Cardiac muscle cell (in vitro differentiated cells and primary cell): ENCODE measurements around the gene TOP2A. TPM values are rescaled to one million over a fixed set of nuclear protein-coding genes. Genes with fewer than 3 reads are reported as not detected.
"Not testable (repeated sequence)": the region's sequence is repeated elsewhere in the genome, so short reads cannot be mapped to it uniquely, and the experiment has no call there.

Experiments used
- DNase-seq, 2 donors: peaks; one replicate each; pipeline versions ENCODE4 v3.0.0 to v3.0.0-alpha.2; 2010 to 2017; ENCODE audit warnings: low read depth in 1 of 2, low spot score in 1 of 2
- H3K27ac ChIP-seq: fragments of 200-600 bp; sonication (generic); 2 replicates; pipeline ENCODE4 v1.5.1; 2016
- H3K27me3 ChIP-seq: fragments of 200-600 bp; sonication (generic); 2 replicates; pipeline ENCODE4 v1.6.0; 2016; ENCODE audit warnings: control low read depth
- H3K36me3 ChIP-seq: fragments of 200-600 bp; sonication (generic); 2 replicates; pipeline ENCODE4 v1.5.1; 2016; ENCODE audit warnings: control low read depth
- H3K4me1 ChIP-seq: fragments of 200-600 bp; sonication (generic); 2 replicates; pipeline ENCODE4 v1.8.1; 2017; ENCODE audit warnings: low read depth, mild to moderate bottlenecking, mixed run types
- H3K4me3 ChIP-seq: fragments of 200-600 bp; sonication (generic); 2 replicates; pipeline ENCODE4 v1.5.1; 2016; ENCODE audit warnings: mild to moderate bottlenecking
- H3K9me3 ChIP-seq: fragments of 200-600 bp; sonication (generic); 2 replicates; pipeline ENCODE4 v1.5.1; 2017; ENCODE audit warnings: low read depth, mild to moderate bottlenecking, control low read depth
- CTCF ChIP-seq: IDR thresholded peaks from 2 replicates; pipeline ENCODE4 v1.5.1; 2012; ENCODE audit warnings: low read depth, mild to moderate bottlenecking, low read length
- polyA plus RNA-seq: library from polyadenylated mRNA; unstranded; fragments of >200 nt; fragmentation: Nextera tagmentation; extraction: Ambion mirVana; gene quantifications from 2 replicates; pipeline ENCODE4 v1.2.1, GENCODE V29; 2016
- total RNA-seq: library from RNA; depleted of rRNA; stranded (reverse); fragments of >200 nt; gene quantifications from 2 replicates; pipeline ENCODE4 v1.2.3, GENCODE V29; 2016

Gene TOP2A
- total and polyA plus RNA-seq, 2 experiments from 2014 or later: 21.7 to 127 TPM

- DNase-seq: peak; percentile 77 to 81
- no peaks in the 10 kb centered on the region for H3K4me1 ChIP-seq
- peaks cover 53% of the 10 kb centered on the region for H3K36me3 ChIP-seq
These were observed 18.5 kb downstream of the TOP2A start for GRCh38 chr17:40399185-40399584.

GRCh38 chr17:40386555-40386954 lies 31.1 kb downstream of the TOP2A start:
- not testable (repeated sequence) for H3K27me3 ChIP-seq, DNase-seq, H3K9me3 ChIP-seq, H3K4me3 ChIP-seq, H3K27ac ChIP-seq, H3K4me1 ChIP-seq
- peaks cover 15% of the 10 kb centered on the region for H3K36me3 ChIP-seq

More at GRCh38 chr17:40399185-40399584, 18.5 kb downstream of the TOP2A start:
- no peak overlapping the region for H3K4me3 ChIP-seq
- TF ChIP-seq CTCF: peak; percentile 55
- no peak overlapping the region for H3K27ac ChIP-seq
- H3K27me3 ChIP-seq: no peaks in the 10 kb centered on the region
- no peaks in the 10 kb centered on the region for H3K9me3 ChIP-seq

- DNase-seq: peak in 1 of 2 donors; percentile 33
- no peak overlapping the region for H3K27ac ChIP-seq
- H3K36me3 ChIP-seq: no peaks in the 10 kb centered on the region
- no peak overlapping the region for H3K4me3 ChIP-seq
- H3K9me3 ChIP-seq: no peaks in the 10 kb centered on the region
- TF ChIP-seq CTCF: no peak
- no peaks in the 10 kb centered on the region for H3K4me1 ChIP-seq
- no peaks in the 10 kb centered on the region for H3K27me3 ChIP-seq
These were observed 35.4 kb downstream of the TOP2A start for GRCh38 chr17:40382251-40382650.

- no peak overlapping the region for H3K4me3 ChIP-seq
- no peaks in the 10 kb centered on the region for H3K4me1 ChIP-seq
- no peaks in the 10 kb centered on the region for H3K9me3 ChIP-seq
- TF ChIP-seq CTCF: no peak
- DNase-seq: peak in 1 of 2 donors; percentile 23
- H3K27ac ChIP-seq: no peak overlapping the region
- no peaks in the 10 kb centered on the region for H3K36me3 ChIP-seq
- H3K27me3 ChIP-seq: no peaks in the 10 kb centered on the region
These were observed 38.7 kb downstream of the TOP2A start for GRCh38 chr17:40378966-40379365.

GRCh38 chr17:40377832-40378231 lies 39.9 kb downstream of the TOP2A start:
- no peak for DNase-seq
- Histone ChIP-seq H3K27me3 (no peaks in the 10 kb centered on the region), H3K4me3 (no peak overlapping the region), H3K27ac (no peak overlapping the region), H3K9me3 (no peaks in the 10 kb centered on the region), H3K36me3 (no peaks in the 10 kb centered on the region), H3K4me1 (no peaks in the 10 kb centered on the region)
- TF ChIP-seq CTCF: no peak

GRCh38 chr17:40376541-40376940 lies 41.2 kb downstream of the TOP2A start:
- not testable (repeated sequence) for H3K36me3 ChIP-seq, H3K4me1 ChIP-seq, H3K27ac ChIP-seq, H3K9me3 ChIP-seq, DNase-seq, H3K4me3 ChIP-seq, H3K27me3 ChIP-seq

- not testable (repeated sequence) for H3K27me3 ChIP-seq, H3K27ac ChIP-seq, H3K36me3 ChIP-seq, H3K9me3 ChIP-seq, H3K4me1 ChIP-seq, DNase-seq, H3K4me3 ChIP-seq
These were observed 41.9 kb downstream of the TOP2A start for GRCh38 chr17:40375786-40376185.
